Measurements from ENCODE around the gene LOX. TPM values are rescaled to one million over a fixed set of nuclear protein-coding genes. Genes with fewer than 3 reads are reported as not detected.

Gene LOX
- total and polyA plus RNA-seq, 9 of the 15 experiments (the other 6 are each of a cell fraction or from before 2014, with no cell fraction given), result 0.06 to 0.09 TPM; not detected in 7

- no peak for TF ChIP-seq ADNP (tag; IDR thresholded peaks at IDR 0.05)
- TF ChIP-seq FOXA1 (IDR thresholded peaks at IDR 0.05; ENCODE audit: borderline replicate concordance), result no peak
- TF ChIP-seq CLOCK (CRISPR knock-in tag; IDR thresholded peaks at IDR 0.05; ENCODE audit: borderline replicate concordance), result no peak
- no peak for TF ChIP-seq ZNF561 (CRISPR knock-in tag; conservative IDR thresholded peaks at IDR 0.05)
- no peak for TF ChIP-seq ZFP36 (IDR thresholded peaks at IDR 0.05; ENCODE audit: low read depth, low read length, partially characterized antibody)
- no peak for TF ChIP-seq NR3C1 (CRISPR knock-in tag; IDR thresholded peaks at IDR 0.05)
Measured at GRCh38 chr5:122035913-122036312, 42.1 kb downstream of the LOX start (continued).

GRCh38 chr5:122031836-122032235 lies 46.2 kb downstream of the LOX start:
- no peaks in the 10 kb centered on the region; a peak in 1 of 5 replicates for H3K4me1 ChIP-seq (replicated peaks in 1 of 2; ENCODE audit: control insufficient read depth in 2 of 2, insufficient read depth in 2 of 2, low read length in 2 of 2)
- in situ Hi-C loops (cut with MboI) (no loop called here), intact Hi-C loops (cut with micrococcal nuclease) (loop anchor here (5.0 kb wide), 1 partner anchor 125 kb away; no protein-coding TSS in a partner anchor)
- no peaks in the 10 kb centered on the region for H3K9me3 ChIP-seq (replicated peaks; ENCODE audit: control insufficient read depth, insufficient read depth, low read depth, low read length)
- ChIA-PET CTCF (ENCODE audit: low intra/inter-chr PET ratio) (no interaction called here), POLR2A (no interaction called here)
- no peak for TF ChIP-seq FOXP4 (CRISPR knock-in tag; IDR thresholded peaks at IDR 0.05; ENCODE audit: borderline replicate concordance)
- no peak for TF ChIP-seq CREB5 (CRISPR knock-in tag; IDR thresholded peaks at IDR 0.05)
- TF ChIP-seq PML (IDR thresholded peaks at IDR 0.05; ENCODE audit: low read length), result no peak
- no peaks in the 10 kb centered on the region for H3K9me1 ChIP-seq (ENCODE audit: control insufficient read depth, insufficient read depth, low read length)
- H3K27me3 ChIP-seq (ENCODE audit: control insufficient read depth in 2 of 2, insufficient read depth in 2 of 2, low read length in 2 of 2), result no peaks in the 10 kb centered on the region
- FAIRE-seq, result no peak
- H3K79me2 ChIP-seq (ENCODE audit: control insufficient read depth, insufficient read depth, low read length), result no peaks in the 10 kb centered on the region
- H2AFZ ChIP-seq (ENCODE audit: low read depth, low read length), result no peak overlapping the region
- no peak overlapping the region for H3K27ac ChIP-seq (ENCODE audit: extremely low read depth, low read depth, low read length)
- DNase-seq (ENCODE audit: extremely low read depth in 1 of 4, low spot score in 3 of 4), result no peak
- no peak overlapping the region for H3K9ac ChIP-seq (ENCODE audit: insufficient read depth in 1 of 2, low read depth in 2 of 2, low read length in 2 of 2)
- peaks cover 28% of the 10 kb centered on the region; the same call in 2 of the 3 replicates for H3K36me3 ChIP-seq (ENCODE audit: control insufficient read depth, insufficient read depth, low read length)
- no peak for ATAC-seq
- BruUV-seq (replicated peaks), result no TSS peak
- H4K20me1 ChIP-seq (replicated peaks; ENCODE audit: control insufficient read depth, insufficient read depth, low read length), result no peaks in the 10 kb centered on the region
- H3K4me2 ChIP-seq (ENCODE audit: insufficient read depth, low read length), result no peak overlapping the region
- H3K4me3 ChIP-seq, result no peak overlapping the region
- WGBS (ENCODE audit: insufficient coverage, low coverage, missing lambda C conversion rate), result 97% methylated on average over 2 of the region's 2 CpGs

All from K562 (cell line).